Activated effector memory CD4-positive, alpha-beta T cell treated with anti-CD3 and anti-CD28 coated beads, Interleukin-2, amount 50 U/mL, for 16 hours (primary cell): Measurements from ENCODE around the gene PAPLN.
A peak's percentile ranks its signal among the peaks of the same experiment; 100 is the strongest.

Source experiments
- DNase-seq: peaks from one replicate; pipeline ENCODE4 v3.0.0-alpha.2; 2020

The PAPLN gene

DNA sequence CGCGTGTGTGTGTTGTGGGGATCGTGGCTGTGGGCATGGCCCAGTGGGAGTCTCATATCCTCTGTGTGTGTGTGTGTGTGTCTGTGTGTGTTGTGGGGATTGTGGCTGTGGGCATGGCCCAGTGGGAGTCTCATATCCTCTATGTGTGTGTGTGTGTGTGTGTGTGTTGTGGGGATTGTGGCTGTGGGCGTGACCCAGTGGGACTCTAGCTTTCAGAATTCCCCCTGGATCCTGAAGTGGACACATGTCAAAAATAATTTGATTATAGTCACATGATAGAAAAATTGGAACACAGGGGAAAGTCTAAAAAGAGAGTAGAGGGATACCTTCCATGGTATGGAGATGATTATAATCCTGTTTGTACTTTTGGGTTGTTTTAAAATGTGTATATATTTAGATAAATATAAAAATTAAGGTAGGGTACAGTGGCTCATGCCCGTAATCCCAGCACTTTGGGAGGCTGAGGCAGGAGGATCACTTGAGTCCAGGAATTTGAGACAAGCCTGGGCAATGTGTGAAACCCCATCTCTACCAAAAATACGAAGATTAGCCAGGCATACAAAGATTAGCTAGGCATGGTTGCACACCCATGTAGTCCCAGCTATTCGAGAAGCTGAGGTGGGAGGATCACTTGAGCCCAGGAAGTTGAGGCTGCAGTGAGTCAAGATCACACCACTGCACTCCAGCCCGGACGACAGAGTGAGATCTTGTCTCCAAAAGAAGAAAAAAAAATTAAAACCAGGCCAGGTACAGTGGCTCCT is 11.0 kb downstream of the PAPLN start:
- no peak for DNase-seq

DNA sequence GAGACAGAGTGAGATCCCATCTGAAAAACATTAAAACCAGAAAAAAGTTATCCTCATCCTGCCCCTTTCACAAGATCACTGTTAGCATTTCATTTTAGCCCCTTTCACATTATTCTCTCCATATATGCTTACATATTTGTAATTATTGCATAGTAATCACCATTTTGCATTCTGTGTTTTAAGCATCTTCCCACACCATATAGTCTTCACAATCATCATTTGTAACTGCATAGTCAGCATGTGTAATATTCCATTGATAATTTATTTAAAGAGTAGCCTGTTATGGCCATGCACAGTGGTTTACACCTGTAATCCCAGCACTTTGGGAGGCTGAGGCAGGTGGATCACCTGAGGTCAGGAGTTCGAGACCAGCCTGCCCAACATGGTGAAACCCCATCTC is 11.8 kb downstream of the PAPLN start:
- no peak for DNase-seq

DNA sequence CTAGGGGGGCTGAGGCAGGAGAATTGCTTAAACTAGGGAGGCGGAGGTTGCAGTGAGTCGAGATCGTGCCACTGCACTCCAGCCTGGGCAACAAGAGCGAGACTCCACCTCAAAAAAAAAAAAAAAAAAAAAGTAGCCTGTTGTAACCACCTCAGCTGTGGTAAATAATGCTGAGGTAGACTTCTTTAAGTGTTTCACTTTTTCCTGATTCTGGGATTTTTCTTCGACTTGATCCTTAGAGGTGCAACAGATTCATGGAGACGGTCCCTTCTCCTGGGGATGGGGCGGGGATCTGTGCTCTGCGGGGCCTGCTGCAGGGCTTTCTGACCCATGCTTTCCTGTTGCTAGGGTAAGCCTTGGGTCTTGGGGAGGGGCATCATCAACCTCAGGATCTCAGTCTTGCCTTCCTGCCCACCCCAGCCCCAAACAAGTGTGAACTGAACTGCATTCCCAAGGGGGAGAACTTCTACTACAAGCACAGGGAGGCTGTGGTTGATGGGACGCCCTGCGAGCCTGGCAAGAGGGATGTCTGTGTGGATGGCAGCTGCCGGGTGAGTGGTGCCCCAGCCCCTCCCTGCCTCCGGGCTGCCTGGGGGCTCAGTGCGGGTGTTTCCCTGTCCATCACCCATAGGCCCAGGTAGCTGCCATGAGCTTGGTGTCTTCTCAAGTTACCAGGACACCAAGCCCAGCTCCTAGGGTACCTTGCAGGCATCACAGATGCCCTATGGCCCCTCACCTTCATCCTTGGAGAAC is 12.4 kb downstream of the PAPLN start:
- DNase-seq: no peak

DNA sequence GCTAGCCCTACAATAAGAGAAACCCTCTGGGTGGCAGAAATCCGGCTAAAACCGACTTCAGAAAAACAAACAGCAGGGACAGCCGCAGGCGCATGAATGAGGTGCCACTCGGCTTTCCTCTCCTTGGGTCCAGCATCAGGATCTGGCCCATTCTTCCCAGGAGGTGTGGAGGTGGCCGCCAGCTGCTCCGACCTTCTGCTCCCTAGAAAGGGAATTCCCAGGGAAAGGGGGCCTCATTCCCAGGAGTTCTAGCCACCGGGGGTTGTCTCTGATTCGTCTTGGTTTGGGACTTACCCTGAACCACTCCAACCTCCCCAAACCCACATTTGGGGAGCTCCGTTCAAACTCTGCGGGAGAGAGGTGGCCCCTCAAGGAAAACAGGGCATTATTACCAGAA is 13.0 kb downstream of the PAPLN start:
- no peak for DNase-seq

DNA sequence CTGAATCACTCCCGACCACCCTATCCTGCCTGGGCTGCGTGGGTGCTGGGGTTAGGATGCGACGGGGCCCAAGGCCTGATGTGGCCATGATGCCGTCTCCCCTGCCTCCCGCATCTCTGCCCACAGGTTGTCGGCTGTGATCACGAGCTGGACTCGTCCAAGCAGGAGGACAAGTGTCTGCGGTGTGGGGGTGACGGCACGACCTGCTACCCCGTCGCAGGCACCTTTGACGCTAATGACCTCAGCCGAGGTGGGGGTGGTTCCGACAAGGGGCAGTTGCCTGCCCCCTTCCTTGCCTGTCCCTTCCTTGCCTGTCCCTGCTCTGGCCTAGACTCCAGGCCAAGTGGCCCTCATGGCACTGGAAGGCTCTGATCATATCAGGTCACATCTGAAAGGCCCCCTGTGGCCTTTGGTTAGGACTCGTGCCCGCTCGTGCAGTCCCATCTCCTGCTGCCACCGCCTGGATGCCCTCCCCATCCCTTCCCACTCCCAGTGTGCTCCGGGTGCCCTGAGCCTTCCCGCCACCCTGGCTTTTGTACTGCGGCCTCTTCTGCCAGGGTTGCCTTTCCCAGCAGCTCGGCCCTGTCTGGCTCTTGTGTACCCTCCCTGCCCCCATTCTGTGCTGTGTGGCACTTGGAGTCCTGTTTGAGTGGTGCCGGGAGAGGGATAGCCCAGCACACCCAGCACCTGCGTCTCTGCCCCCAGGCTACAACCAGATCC is 13.6 kb downstream of the PAPLN start:
- no peak for DNase-seq

DNA sequence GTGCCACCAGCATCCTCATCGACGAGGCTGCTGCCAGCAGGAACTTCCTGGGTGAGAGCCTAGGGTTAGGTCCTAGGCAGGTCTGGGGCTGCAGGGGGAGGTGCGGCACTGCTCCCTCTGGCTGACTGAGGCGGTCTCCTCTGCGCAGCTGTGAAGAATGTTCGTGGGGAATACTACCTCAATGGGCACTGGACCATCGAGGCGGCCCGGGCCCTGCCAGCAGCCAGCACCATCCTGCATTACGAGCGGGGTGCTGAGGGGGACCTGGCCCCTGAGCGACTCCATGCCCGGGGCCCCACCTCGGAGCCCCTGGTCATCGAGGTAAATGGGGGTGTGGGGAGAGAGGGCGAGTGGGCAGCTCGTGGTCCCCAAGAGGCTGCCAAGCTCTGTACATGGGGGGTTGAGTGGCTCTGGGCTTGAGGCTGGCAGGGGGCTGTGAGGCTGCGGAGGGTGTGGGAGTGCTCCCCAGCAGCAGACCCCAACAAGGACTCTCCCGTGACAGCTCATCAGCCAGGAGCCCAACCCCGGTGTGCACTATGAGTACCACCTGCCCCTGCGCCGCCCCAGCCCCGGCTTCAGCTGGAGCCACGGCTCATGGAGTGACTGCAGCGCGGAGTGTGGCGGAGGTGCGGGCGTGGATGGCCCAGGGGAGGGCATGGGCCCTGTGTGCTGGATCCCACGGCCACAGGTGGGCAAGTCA is 14.4 kb downstream of the PAPLN start:
- DNase-seq: no peak

DNA sequence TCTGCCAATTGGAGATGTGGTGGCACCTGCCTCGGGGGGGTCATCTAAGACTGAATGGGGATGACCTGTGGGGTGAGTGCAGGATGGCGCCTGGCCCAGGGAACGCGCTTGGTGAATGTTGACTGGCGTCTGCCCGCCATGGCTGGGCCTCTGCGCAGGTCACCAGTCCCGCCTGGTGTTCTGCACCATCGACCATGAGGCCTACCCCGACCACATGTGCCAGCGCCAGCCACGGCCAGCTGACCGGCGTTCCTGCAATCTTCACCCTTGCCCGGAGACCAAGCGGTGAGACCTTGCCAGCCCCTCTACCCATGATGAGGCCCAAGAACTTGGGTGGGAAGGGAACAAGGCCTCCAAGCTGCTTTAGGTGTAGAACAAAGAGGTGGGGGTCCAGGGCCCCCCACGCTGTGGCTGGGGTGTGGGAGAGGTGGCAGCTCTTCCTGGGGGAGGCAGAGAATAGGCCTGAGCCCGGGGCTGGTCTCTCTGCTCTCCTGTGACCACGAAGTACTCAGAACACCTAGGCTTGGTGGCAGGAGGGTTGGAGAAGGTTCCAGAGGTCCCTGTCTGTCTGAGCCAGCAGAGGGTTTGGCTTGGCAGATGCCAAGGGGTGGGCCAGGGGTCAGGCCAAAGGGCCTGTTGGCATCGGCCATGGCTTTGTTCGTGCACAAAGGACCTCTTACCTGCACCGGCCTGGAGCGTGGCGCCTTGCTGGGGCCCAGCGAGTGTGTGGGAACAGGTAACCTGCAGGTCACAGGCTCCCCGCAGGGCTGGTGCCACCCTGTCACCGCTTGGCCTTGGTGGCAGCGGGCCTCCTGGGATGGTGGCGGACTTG is 15.4 kb downstream of the PAPLN start:
- DNase-seq: no peak

DNA sequence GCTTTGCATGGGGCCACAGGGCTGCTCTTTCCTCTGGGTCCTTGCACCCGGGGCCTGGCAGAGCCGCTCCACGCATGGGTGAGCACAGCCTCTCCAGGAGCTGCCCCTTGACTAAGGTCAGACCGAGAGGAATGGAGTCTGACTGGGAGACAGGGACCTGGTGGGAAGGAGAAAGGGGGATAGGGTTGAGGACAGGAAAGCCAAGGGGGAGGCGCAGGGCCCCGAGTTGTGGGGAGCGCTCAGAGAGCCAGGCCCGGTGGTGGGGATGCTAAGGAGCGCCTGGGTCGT is 16.0 kb downstream of the PAPLN start:
- DNase-seq: no peak

DNA sequence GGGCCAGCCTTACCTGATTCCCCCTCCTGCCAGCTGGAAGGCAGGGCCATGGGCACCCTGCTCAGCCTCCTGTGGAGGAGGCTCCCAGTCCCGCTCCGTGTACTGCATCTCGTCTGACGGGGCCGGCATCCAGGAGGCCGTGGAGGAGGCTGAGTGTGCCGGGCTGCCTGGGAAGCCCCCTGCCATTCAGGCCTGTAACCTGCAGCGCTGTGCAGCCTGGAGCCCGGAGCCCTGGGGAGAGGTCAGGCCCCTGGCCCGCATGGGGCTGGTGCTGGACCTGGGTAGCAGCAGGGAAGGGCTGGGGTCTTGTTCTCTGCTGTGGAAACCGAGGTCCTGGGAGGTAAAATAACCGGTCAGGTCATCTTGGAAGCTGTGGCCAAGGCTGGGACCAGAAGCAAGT is 16.4 kb downstream of the PAPLN start:
- no peak for DNase-seq

DNA sequence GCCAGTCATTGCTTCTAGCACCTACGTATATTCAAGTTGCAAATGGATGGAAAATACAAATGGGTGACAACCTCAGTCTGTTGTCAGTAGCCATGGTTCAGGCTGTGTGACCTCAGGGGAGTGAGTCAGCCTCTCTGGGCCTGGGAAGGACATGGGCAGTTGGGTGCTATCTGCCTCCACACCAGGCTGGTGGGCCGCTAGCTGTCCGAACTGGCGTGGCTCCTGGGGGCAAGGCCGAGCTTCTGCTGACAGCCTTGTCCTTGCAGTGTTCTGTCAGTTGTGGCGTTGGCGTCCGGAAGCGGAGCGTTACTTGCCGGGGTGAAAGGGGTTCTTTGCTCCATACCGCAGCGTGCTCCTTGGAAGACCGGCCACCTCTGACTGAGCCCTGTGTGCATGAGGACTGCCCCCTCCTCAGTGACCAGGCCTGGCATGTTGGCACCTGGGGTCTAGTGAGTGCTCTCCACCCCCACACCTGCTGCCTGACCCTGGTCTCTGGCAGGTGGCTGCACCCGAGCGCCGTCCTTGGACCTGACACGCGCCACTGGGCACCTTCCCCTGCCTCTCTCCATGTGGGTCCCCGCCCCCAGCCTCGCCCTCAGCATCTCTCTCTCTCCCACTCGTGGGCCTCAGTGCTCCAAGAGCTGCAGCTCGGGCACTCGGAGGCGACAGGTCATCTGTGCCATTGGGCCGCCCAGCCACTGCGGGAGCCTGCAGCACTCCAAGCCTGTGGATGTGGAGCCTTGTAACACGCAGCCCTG is 17.1 kb downstream of the PAPLN start:
- DNase-seq: no peak

DNA sequence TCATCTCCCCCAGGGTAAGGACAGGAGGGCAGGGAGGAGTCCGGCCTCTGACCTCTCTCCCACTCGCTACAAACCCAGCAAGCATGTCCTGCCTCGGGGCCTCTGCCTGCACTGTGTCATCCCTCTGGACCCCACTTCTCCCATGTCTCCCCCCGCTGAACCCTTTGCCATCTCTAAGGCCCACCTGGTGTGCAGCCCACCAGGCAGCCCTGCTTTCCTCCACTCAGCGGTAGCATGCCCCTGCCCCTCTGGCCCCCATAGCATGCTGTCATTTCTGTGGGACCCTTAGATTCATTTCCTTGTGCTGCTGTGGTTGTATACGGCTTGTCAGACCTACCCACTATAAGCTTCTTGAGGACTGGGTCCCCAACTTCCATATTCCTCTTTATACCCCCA is 17.7 kb downstream of the PAPLN start:
- no peak for DNase-seq

DNA sequence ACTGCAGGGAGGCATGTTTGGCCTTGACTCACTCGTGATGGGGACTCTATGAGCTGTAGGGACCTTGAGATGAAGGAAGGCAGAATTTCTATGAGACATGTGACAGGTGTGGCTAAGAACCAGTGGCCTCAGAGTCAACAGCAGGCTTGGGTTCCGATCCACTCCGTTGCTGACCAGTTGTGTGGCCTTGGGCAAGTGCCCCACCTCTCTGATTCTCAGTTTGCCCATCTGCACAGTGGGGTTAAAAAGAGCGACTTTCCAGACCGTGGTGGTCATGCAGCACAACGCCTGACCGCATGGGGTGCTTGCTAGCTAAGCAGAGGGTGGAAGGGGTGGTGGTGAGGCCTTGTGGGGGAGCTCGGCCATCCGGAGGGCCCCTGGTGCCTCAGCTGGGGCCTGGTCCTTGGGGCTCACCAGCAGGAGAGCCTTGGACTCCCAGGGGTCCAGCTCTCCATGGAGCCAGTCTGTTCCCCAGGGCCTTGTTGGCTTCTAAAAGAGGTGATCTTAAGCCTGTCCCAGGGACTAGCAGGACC is 18.5 kb downstream of the PAPLN start:
- peak; percentile 1 for DNase-seq

DNA sequence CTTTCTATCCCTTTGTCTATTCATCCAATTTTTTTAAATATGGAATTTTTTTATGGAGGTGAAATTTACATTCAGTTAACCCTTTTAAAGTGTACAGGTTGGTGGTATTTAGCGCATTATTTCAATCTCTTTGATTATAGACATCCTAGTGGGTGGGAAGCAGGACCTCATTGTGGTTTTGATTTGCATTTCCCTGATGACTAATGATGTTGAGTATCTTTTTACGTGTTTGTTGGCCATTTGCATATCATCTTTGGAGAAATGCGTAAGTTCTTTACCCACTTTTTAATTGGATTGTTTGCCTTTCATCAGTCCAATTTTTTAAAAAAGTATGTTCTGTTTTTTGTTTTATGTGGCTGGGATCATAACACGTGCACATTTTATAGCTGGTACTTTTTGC is 20.8 kb downstream of the PAPLN start:
- DNase-seq: no peak

DNA sequence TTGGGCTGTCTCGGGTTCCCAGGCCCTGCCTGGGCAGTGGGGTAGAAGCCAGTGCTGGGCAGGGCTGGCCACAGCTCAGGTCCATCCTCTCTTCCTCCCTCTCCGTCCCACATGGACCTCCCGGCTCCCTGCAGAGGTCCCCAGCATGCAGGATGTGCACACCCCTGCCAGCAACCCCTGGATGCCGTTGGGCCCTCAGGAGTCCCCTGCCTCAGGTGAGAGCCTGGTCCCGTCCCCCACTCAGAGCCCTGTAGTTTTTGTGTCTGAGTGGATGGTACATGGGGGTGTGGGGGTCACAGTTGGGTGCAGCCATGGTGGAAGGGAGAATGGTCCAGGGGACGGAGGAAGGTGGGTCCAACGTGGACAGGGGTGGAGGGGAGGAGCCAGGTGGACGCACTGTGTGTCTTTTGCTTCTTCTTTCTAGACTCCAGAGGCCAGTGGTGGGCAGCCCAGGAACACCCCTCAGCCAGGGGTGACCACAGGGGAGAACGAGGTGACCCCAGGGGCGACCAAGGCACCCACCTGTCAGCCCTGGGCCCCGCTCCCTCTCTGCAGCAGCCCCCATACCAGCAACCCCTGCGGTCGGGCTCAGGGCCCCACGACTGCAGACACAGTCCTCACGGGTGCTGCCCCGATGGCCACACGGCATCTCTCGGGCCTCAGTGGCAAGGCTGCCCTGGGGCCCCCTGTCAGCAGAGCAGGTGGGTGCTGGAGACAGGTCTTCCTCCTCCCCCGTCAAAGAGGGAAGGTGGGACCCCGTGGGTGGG is 21.7 kb downstream of the PAPLN start:
- peak; percentile 55 for DNase-seq

DNA sequence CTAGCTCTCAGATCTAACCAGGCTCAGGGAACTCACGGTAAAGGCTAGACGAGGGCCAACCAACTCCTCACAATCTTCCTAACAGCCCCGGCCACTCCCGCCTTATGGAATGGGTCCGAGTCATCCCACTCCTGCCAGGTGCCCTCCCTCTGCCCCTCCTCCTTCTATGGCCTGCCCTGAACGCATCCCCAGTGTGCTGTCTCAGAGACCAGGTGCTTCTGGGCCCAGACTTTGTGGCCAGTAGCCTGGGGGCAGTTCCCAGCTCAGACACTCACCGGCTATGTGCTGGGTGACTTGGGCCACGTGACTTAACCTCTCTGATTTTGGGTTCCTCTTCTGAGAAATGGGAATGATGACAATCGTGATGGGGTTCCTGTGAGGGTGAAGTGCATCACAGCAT is 22.5 kb downstream of the PAPLN start:
- DNase-seq: peak; percentile 33

DNA sequence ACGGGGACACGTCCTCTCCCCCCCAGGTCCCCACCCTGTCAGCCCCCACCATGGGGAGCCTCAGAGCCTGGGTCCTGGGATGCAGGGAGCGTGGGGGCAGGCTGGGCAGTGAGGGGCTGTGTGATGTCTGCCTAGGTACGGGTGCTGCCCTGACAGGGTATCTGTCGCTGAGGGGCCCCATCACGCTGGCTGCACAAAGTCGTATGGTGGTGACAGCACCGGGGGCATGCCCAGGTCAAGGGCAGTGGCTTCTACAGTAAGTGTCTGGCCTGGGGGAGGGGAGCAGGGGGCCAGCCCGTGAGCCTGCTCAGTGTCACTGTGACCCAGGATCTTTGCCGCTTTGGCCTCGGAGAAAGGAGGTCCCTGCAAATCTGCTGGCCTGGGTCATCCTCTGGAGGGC is 23.3 kb downstream of the PAPLN start:
- DNase-seq: no peak

DNA sequence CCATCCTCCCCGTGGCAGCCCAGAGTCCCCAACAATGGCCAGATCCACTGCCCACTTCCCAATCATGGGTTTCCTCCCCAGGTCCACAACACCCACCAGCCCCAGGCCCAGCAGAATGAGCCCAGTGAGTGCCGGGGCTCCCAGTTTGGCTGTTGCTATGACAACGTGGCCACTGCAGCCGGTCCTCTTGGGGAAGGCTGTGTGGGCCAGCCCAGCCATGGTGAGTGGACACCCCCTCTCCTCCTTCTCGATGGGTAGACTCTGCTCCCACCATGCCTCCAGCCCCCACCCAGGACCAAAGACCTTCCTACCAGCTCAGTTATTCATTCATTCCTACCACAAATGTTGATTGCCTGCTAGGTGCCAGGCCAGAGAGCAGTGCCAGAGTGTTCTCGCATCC is 23.8 kb downstream of the PAPLN start:
- no peak for DNase-seq

DNA sequence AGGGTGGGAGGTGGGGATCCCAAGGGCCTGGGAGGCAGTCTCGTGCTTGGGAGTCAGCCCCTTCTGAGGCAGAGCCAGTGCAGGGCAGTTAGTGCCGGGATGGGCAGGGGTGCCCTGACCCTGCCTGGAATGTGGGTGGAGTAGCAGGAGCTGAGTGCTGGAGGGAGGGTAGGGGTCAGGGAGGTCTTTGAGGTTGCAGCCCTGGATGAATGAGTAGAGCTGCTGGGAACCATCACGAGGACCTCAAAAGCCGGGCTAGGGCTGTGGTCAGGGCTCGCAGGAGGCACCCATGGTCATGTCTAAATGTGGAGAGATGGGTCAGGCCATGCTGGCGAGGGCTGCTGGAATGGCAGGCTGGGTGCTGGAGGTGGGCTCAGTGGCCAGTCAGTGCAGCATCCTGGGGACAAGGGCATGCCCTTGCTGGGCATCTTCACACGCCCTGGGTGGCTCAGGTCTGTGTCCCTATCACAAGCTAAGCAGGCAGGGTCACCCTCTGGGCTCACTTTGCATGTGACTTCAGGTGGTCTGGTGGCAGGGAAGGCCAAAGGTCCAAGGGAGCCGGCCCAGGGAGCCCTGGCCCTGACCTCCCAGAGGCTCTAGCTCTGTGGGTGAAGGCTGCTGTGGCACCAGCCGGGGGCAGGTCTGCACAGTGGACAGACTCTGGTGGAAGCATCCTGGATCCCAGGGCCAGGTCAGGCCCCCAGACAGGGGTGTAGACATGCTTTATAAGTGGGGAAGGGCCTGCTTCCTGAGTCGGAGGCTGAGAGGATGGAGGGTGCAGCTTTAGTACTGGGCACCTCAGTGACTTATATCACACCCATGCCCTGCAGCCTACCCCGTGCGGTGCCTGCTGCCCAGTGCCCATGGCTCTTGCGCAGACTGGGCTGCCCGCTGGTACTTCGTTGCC is 24.5 kb downstream of the PAPLN start:
- DNase-seq: no peak

DNA sequence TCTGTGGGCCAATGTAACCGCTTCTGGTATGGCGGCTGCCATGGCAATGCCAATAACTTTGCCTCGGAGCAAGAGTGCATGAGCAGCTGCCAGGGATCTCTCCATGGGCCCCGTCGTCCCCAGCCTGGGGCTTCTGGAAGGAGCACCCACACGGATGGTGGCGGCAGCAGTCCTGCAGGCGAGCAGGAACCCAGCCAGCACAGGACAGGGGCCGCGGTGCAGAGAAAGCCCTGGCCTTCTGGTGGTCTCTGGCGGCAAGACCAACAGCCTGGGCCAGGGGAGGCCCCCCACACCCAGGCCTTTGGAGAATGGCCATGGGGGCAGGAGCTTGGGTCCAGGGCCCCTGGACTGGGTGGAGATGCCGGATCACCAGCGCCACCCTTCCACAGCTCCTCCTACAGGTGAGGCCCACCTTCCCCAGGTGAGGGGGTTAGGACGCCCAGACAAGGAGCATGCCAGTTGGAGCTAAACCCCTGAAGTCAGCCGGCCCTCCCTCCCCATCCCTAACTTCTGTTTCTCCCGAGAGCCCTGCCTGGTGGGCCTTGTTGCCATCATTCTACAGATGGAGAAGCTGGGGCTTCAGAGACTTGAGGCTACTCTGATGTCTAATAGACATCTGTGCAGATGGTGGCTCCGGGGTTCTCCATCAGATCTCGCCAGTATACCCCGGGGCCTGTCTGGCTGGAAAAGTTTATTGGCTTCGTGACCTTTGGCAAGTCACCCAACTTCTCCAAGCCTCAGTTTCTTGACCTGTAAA is 25.3 kb downstream of the PAPLN start:
- DNase-seq: no peak
